Right atrium auricular region (tissue), 2 donors: ENCODE data around the gene CREB5. TPM values are rescaled to one million over a fixed set of nuclear protein-coding genes. Genes with fewer than 3 reads are reported as not detected.
A peak's percentile ranks its signal among the peaks of the same experiment; 100 is the strongest.

Source experiments
- DNase-seq: peaks from one replicate; pipeline ENCODE4 v3.0.0-alpha.2; 2019; ENCODE audit warnings: low spot score
- H3K27ac ChIP-seq, 2 donors: fragments of 200-600 bp; sonication (generic); 1 replicate in 1 of 2; 2 replicates in 1 of 2; pipeline ENCODE4 v1.5.1; 2016 to 2019
- H3K27me3 ChIP-seq, 2 donors: fragments of 200-600 bp; sonication (generic); one replicate each; pipeline versions ENCODE4 v1.5.1 to v1.6.0; 2017 to 2019
- H3K36me3 ChIP-seq: fragments of 200-600 bp; sonication (generic); one replicate; pipeline ENCODE4 v1.5.1; 2016
- H3K4me1 ChIP-seq, 2 donors: fragments of 200-600 bp; sonication (generic); one replicate each; pipeline versions ENCODE4 v1.5.1 to v1.6.0; 2017 to 2019
- H3K4me3 ChIP-seq, 2 donors: fragments of 200-600 bp; sonication (generic); 1 replicate in 1 of 2; 2 replicates in 1 of 2; pipeline ENCODE4 v1.5.1; 2017 to 2019; ENCODE audit warnings: mild to moderate bottlenecking in 1 of 2, moderate library complexity in 1 of 2
- H3K9me3 ChIP-seq, 2 donors: fragments of 200-600 bp; sonication (generic); one replicate each; pipeline ENCODE4 v1.5.1; 2019
- total RNA-seq, 2 donors: library from RNA; depleted of rRNA; stranded (reverse); fragments of >200 nt; gene quantifications; one replicate each; pipeline ENCODE4 v1.1.0, GENCODE V29; 2016
- TF ChIP-seq, protein P1 (sequence below), 2 donors: fragments of 200-600 bp; sonication (generic); IDR thresholded peaks; one replicate each; pipeline ENCODE4 v1.5.1; 2019; ENCODE audit warnings: antibody characterized with exemption in 2 of 2

CREB5 gene
- total RNA-seq, 2 donors from 2014 or later: 10.5 to 20.8 TPM

DNA sequence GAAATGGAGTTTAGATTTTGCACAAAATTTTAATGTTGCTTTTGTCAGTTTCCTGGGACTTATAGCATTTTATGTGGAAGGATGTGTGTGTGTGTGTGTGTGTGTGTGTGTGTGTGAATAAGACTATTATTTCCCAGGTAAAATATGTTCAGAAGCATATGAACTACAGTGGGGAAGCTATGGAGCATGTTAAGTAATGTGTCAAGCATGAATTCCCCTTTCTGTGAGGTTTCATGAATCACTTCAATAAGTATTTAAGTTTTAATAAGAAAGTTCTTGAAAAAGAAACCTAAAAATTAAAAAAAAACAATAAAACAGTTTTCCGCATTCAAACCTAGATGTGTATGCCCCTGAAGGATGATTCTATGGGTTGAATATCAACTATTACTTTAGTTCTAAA is 693 bp downstream of the CREB5 start:
- Histone ChIP-seq H3K36me3 (no peaks in the 10 kb centered on the region), H3K27ac (no peak overlapping the region), H3K4me3 (no peak overlapping the region), H3K27me3 (no peaks in the 10 kb centered on the region), H3K4me1 (peaks cover 0 to 23% of the 10 kb centered on the region in 2 donors), H3K9me3 (no peaks in the 10 kb centered on the region)
- TF ChIP-seq, protein P1, sequence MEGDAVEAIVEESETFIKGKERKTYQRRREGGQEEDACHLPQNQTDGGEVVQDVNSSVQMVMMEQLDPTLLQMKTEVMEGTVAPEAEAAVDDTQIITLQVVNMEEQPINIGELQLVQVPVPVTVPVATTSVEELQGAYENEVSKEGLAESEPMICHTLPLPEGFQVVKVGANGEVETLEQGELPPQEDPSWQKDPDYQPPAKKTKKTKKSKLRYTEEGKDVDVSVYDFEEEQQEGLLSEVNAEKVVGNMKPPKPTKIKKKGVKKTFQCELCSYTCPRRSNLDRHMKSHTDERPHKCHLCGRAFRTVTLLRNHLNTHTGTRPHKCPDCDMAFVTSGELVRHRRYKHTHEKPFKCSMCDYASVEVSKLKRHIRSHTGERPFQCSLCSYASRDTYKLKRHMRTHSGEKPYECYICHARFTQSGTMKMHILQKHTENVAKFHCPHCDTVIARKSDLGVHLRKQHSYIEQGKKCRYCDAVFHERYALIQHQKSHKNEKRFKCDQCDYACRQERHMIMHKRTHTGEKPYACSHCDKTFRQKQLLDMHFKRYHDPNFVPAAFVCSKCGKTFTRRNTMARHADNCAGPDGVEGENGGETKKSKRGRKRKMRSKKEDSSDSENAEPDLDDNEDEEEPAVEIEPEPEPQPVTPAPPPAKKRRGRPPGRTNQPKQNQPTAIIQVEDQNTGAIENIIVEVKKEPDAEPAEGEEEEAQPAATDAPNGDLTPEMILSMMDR (IDR thresholded peaks at IDR 0.05): no peak
- no peak for DNase-seq

GRCh38 chr7:28414453-28414852 is 2.1 kb downstream of the CREB5 start:
- no peaks in the 10 kb centered on the region for H3K36me3 ChIP-seq
- no peak overlapping the region for H3K4me3 ChIP-seq
- H3K4me1 ChIP-seq: peaks cover 0 to 14% of the 10 kb centered on the region in 2 donors
- H3K27ac ChIP-seq: no peak overlapping the region
- TF ChIP-seq, protein P1 (IDR thresholded peaks at IDR 0.05): no peak
- no peaks in the 10 kb centered on the region for H3K9me3 ChIP-seq
- no peaks in the 10 kb centered on the region for H3K27me3 ChIP-seq
- no peak for DNase-seq

DNA sequence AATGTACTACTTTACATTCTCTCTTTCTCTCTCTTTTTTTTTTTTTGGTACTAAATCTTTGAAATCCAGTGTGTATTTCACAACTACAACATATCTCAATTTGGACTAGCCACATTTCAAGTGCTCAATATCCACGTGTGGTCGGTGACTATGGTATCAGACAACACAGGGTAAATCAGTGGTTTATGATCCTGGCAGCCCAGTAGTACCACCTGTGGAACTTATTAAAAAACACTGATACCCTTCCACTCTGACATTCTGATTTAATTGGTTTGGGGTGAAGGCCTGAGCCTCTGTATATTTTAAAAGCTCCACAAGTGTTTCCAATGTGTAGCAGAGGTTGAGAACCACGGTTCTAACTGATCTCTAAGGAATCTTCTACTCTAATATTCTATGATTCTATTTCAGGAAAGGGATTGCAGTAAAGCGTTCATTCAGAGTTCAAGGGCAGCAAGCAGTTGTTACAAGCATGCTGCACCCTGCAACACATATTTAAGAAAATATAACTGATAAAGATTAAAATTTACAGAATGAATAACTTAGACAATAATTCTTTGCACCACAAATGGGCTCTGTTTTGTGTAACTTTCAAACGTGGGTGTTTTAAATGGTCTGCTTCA is 5.1 kb downstream of the CREB5 start:
- H3K27ac ChIP-seq: peak overlapping the region in 1 of 2 donors; percentile 6
- no peak for DNase-seq
- no peaks in the 10 kb centered on the region for H3K27me3 ChIP-seq
- H3K4me3 ChIP-seq: no peak overlapping the region
- no peaks in the 10 kb centered on the region for H3K36me3 ChIP-seq
- H3K9me3 ChIP-seq: no peaks in the 10 kb centered on the region
- TF ChIP-seq, protein P1 (IDR thresholded peaks at IDR 0.05): no peak
- no peaks in the 10 kb centered on the region for H3K4me1 ChIP-seq

DNA sequence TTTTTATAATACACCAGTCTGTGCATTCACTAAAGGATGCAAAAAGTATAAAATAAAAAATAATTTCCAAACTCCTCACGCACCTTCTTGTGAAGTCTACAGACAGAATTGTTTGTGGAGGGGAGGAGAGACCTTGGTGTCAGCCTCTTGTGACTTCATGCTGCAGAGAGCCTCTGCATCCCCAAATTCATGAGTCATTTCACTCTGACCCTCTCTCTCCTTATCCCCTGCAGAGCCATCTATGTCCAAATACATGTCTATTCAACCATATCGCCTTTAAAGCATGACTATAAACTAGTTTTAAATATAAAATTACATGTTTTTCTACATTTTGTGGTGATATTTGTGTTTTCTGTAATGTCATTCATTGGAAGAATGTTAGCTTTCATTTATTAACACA is 6.0 kb downstream of the CREB5 start:
- Histone ChIP-seq H3K27me3 (no peaks in the 10 kb centered on the region), H3K27ac (no peak overlapping the region), H3K4me1 (no peaks in the 10 kb centered on the region), H3K36me3 (no peaks in the 10 kb centered on the region), H3K4me3 (no peak overlapping the region), H3K9me3 (no peaks in the 10 kb centered on the region)
- DNase-seq: no peak
- TF ChIP-seq, protein P1 (IDR thresholded peaks at IDR 0.05): no peak

DNA sequence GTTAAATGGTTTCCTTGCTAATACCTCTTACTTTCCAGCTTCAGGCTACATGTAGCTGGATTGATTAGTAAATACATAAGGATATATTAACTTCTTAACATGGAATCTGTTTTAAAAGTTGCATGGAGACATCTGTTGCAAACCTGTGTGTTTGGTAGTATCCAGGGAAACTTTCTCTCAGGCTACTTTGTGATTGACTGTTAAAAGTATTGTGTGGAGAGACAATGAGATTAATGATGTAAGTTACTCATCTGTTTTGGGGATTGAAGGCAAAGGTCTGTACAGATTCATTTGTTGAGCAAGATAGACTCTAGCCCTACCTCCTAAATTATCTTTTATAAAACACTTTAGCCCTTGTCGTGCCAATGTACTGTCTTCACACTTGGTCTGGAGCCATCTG is 6.6 kb downstream of the CREB5 start:
- no peaks in the 10 kb centered on the region for H3K4me1 ChIP-seq
- H3K27me3 ChIP-seq: no peaks in the 10 kb centered on the region
- no peaks in the 10 kb centered on the region for H3K36me3 ChIP-seq
- no peak overlapping the region for H3K27ac ChIP-seq
- TF ChIP-seq, protein P1 (IDR thresholded peaks at IDR 0.05): no peak
- no peak for DNase-seq
- no peaks in the 10 kb centered on the region for H3K9me3 ChIP-seq
- no peak overlapping the region for H3K4me3 ChIP-seq

DNA sequence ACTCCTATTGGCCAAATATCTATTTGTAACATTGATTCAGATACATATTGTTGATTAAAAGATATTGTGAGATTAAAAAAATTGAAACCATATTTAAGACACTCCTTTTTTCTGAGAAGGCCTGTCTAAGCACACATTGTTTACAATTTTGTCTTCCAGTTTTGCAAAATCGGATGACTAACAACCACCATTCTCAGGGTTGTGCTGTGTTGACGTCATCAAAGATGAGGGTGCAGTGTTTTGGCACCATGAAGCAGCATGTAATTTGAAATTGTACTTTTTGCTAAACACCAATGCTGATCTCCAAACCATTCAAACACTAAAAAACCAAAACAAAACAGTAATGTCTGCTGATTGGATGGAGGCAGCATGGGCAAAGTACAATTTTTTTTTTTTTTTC is 7.4 kb downstream of the CREB5 start:
- no peaks in the 10 kb centered on the region for H3K27me3 ChIP-seq
- no peak overlapping the region for H3K4me3 ChIP-seq
- no peaks in the 10 kb centered on the region for H3K36me3 ChIP-seq
- no peaks in the 10 kb centered on the region for H3K9me3 ChIP-seq
- DNase-seq: no peak
- TF ChIP-seq, protein P1 (IDR thresholded peaks at IDR 0.05): no peak
- H3K27ac ChIP-seq: no peak overlapping the region
- H3K4me1 ChIP-seq: no peaks in the 10 kb centered on the region
